Ecto neural progenitor cell (in vitro differentiated cells): ENCODE data around the gene RAD18.
A peak's percentile ranks its signal among the peaks of the same experiment; 100 is the strongest.

Experiments used
- DNase-seq: peaks from one replicate; pipeline ENCODE4 v3.0.0-alpha.2; 2018; ENCODE audit warnings: low spot score

Gene RAD18, protein sequence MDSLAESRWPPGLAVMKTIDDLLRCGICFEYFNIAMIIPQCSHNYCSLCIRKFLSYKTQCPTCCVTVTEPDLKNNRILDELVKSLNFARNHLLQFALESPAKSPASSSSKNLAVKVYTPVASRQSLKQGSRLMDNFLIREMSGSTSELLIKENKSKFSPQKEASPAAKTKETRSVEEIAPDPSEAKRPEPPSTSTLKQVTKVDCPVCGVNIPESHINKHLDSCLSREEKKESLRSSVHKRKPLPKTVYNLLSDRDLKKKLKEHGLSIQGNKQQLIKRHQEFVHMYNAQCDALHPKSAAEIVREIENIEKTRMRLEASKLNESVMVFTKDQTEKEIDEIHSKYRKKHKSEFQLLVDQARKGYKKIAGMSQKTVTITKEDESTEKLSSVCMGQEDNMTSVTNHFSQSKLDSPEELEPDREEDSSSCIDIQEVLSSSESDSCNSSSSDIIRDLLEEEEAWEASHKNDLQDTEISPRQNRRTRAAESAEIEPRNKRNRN

GRCh38 chr3:8963137-8963853 is at the start of gene RAD18:
Gene RAD18 (minus strand): TSS chr3:8963472. CDS start chr3:8963385, 87 bp downstream.
- peak; percentile 97 for DNase-seq

GRCh38 chr3:9012521-9012920 is 49.2 kb upstream of the RAD18 start:
- DNase-seq = no peak

- no peak for DNase-seq
Measured at GRCh38 chr3:9009976-9010545, 46.8 kb upstream of the RAD18 start.

DNA sequence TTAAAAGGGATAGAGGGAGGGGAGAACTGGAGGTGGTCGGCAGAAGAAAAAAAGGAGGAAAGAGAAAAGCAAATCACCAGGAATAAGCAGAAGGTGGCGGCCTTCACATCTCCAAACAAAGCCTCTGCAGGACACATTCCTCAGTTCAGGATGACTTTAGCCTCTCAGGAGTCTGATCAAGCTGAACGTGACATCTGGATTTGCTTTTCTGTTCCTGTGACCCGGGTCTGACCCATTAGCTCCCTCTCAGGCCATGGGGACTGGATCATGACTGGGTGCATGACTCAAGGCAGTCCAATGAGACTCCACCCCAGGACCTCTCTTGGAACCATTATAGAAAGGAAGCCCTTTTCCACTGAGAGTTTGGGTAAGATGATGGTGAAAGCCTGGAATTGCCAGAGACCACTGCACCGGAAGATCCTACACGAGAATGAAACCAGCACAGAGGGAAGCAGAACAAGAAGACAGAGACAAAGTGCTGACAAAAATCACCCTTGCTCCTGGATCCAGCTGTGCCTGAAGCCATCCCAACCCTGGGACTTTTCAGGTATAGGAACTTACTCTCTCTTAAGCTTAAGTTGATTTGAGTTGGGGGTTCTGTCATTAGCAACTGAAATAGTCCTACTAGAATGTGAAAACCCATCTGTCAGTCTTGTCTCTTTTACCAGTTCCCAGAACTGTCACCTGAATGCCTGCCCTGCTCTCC is 45.4 kb upstream of the RAD18 start:
- DNase-seq = no peak

DNA sequence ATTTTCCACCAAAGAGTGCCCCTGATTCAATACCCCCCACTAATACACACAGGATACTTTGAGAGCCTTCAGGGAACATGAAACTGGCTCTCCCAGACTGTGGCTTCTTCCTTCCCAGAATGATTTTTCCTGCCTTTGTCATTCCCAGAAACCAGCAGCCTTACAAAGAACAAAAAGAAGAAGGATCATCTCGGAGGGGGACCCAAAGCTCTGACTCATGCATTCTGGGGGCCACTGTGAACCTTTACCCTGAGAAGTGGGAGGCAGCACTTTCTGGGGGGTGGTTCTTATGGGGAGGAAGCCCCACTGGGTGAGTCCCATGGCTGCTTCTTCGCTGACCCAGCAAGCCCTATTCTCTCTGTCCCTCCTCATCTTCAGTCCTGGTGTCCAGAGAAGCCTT is 44.7 kb upstream of the RAD18 start:
- no peak for DNase-seq

DNA sequence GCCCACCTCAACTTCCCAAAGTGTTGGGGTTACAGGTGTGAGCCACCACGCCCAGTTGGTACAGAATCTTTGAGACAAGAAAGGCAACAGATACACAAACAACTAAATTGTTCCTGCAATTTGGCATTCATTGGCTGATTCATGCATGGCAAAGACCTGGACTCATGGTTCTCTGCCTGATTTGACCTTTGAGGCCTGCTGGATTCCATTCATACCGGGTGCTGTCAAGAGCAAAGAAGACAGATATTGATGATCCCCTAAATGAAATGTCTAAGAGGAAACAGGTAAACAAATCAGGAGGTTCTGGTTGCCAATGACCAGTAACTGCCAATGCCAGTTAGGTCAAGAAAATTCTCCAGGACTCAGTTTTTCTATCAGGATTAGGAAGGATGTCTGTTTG is 43.9 kb upstream of the RAD18 start:
- DNase-seq = no peak

- no peak for DNase-seq
Measured at GRCh38 chr3:9000041-9000440, 36.8 kb upstream of the RAD18 start.

GRCh38 chr3:8997151-8997550 is 33.9 kb upstream of the RAD18 start:
- no peak for DNase-seq

DNA sequence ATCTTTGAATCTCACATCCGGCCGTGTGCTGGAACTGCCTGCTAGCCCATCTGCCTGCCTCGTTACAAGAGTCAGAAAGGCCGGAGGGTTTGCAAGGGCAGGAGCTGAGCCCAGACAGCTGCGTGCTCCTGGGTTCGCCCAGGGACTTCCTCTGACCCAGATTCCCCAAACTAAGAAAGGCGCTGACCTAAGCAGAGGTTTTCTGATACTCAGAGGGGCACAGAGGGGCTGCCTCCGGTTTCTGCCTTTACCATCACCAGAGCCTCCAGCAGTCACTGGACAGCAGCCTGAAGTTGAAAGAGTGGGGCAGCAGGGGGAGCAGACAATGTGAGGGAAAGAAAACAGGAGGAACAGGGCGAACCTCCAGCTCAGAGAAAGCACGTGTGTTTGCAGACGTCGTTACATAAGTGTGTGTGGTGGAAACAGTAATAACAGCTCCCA is 33.4 kb upstream of the RAD18 start:
- DNase-seq = no peak

DNA sequence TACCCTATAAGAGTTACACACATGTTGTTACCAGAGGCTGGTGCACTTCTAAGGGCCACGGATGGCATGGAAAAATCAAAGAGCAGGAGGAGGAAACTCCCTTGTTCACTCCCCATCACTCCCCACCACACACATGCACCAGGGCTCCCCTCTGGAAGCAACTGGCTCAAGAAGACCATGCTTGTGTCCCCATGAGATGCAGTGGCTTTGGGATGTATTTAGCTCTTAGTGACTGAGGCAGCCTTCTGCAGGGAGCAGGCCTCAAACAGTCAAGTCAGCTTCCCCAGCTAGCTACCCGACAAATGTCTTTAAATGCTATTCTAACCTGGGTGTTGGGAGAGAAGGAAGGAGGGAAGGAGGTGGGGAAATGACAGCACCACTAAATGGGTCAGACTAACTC is 32.9 kb upstream of the RAD18 start:
- DNase-seq = no peak

DNA sequence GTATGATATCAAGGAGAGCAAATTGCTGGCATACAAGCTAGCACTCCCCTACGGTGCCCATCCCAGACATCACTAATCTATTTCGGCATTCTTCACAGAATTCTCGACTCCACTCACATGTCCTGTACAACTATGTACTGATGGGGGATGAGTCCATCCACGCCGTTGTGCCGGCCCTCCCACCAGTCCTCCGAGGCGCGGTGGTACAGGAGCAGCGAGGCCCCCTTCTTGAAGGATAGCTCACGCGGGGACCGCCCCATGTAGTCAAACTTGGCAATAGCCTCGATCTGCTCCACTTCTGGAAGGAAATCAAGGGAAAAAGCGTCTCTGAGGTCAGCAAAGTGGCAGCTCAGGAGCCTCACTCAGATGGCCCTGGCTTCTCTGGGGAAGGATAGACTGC is 31.0 kb upstream of the RAD18 start:
- no peak for DNase-seq

DNA sequence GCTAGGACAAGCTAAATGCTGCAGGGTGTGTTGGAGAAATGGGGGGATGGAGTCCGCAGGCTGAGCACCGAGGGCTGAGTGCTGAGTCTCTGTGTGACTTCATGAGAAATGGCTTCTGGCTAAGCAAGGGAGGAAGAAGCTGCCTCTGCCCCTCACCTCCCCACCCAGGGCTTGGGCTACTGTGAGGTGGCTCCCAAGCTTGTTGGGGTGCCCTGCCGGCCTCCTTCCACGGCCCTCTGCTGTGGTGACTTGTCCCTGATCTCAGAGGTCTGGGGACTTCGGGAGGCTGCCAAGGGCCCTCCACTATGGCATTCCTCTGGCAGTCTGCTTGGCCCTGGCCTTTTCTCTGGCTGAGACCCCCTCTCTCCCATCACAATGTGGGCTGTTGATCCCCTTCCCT is 30.1 kb upstream of the RAD18 start:
- DNase-seq = no peak

GRCh38 chr3:8992854-8993253 is 29.6 kb upstream of the RAD18 start:
- no peak for DNase-seq

- no peak for DNase-seq
Measured at GRCh38 chr3:8992199-8992598, 28.9 kb upstream of the RAD18 start.

- DNase-seq = no peak
Measured at GRCh38 chr3:8990266-8991215, 27.3 kb upstream of the RAD18 start.

DNA sequence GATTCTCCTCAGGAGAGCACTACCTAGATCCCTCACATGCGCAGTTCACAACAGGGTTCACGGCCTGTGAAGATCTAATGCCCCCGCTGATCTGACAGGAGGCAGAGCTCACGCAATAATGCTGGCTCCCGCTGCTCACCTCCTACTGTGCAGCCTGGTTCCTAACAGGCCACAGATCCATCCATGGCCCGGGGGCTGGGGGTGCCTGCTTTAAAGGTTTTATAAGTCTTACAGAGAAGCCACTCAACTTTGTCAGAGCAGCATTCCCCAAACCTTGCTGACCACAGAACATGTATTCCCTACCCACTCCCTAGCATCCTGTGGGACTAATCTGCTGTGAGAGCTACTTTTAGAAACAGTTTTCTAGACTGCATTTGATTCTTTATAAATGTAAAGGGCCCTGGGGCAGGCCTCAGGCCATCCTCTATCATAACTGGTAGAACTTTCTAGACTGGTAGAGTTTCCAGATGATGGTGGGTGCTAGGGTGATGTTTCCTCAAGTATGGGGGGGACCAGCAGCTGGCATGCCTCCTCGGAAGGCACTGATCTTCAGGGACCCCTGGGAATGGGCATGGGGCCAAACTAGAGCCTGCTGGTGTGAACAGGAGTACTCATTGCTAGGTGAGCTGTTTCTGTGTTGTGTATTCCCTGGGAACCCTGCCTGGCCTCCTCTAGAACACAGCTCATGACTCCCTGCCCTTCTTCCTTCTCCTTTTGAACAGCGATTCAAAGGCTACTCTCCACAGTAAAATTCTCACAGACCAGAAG is 25.7 kb upstream of the RAD18 start:
- no peak for DNase-seq

GRCh38 chr3:8988384-8988655 is 25.0 kb upstream of the RAD18 start:
- no peak for DNase-seq

GRCh38 chr3:8987645-8988383 is 24.5 kb upstream of the RAD18 start:
- DNase-seq = peak; percentile 86

GRCh38 chr3:8987226-8987625 is 24.0 kb upstream of the RAD18 start:
- DNase-seq = no peak

DNA sequence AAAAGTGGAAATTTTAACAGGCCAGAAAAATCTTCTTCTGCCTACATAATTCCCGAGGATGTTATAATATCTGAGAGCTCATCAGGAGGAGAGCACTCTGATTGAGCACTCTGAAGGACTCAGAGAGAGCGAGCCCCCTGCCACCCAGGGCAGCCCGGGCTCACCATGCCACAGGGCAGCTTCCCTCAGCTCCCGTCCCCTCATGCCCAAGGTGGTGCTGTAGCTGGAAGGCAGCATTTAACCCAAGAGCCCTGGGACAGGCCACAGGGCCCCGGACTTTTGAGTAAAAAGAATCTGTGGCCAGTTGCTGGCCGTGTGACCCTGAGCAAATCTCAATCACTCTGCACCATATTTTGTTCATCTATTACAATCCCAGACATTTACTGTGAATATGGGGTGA is 23.5 kb upstream of the RAD18 start:
- no peak for DNase-seq
